RWPE2 (cell line): ENCODE measurements around the gene PXT1.
"Not testable (repeated sequence)": the region's sequence is repeated elsewhere in the genome, so short reads cannot be mapped to it uniquely, and the experiment has no call there.

Experiments
- ATAC-seq: fragments of 200-7000 bp; cut with Tn5 transposase; 3 replicates; pipeline ENCODE4 v1.9.1; 2021; ENCODE audit warnings: low read depth
- DNase-seq: peaks from one replicate; pipeline ENCODE4 v3.0.0-alpha.2; 2020; ENCODE audit warnings: low spot score
- H3K27ac ChIP-seq: fragments of 450-650 bp; 2 replicates; pipeline ENCODE4 v1.5.1; 2017; ENCODE audit warnings: mild to moderate bottlenecking; ENCODE audit not compliant: poor library complexity, severe bottlenecking
- H3K27me3 ChIP-seq: fragments of 250-450 bp; sonication (Bioruptor Pico); 2 replicates; pipeline ENCODE4 v1.5.1; 2021; ENCODE audit warnings: mild to moderate bottlenecking, moderate library complexity; ENCODE audit not compliant: insufficient read depth, poor library complexity, severe bottlenecking
- H3K36me3 ChIP-seq: fragments of 250-450 bp; sonication (Bioruptor Pico); 2 replicates; pipeline ENCODE4 v1.5.1; 2020; ENCODE audit warnings: low read depth, mild to moderate bottlenecking, moderate library complexity
- H3K4me1 ChIP-seq: fragments of 250-450 bp; sonication (Bioruptor Pico); 2 replicates; pipeline ENCODE4 v1.5.1; 2021; ENCODE audit warnings: mild to moderate bottlenecking, moderate library complexity; ENCODE audit not compliant: insufficient read depth, poor library complexity, severe bottlenecking
- H3K4me3 ChIP-seq: fragments of 250-450 bp; sonication (Bioruptor Pico); 2 replicates; pipeline ENCODE4 v1.5.1; 2021; ENCODE audit warnings: mild to moderate bottlenecking, moderate library complexity; ENCODE audit not compliant: severe bottlenecking
- H3K9me3 ChIP-seq: fragments of 250-450 bp; sonication (Bioruptor Pico); 2 replicates; pipeline ENCODE4 v1.5.1; 2021; ENCODE audit warnings: mild to moderate bottlenecking, moderate library complexity; ENCODE audit not compliant: severe bottlenecking
- TF ChIP-seq, protein P1 (sequence below): fragments of 450-650 bp; IDR thresholded peaks from one replicate; pipeline ENCODE4 v1.5.1; 2017; ENCODE audit warnings: mild to moderate bottlenecking, moderate library complexity; ENCODE audit not compliant: poor library complexity, severe bottlenecking

The PXT1 gene

DNA sequence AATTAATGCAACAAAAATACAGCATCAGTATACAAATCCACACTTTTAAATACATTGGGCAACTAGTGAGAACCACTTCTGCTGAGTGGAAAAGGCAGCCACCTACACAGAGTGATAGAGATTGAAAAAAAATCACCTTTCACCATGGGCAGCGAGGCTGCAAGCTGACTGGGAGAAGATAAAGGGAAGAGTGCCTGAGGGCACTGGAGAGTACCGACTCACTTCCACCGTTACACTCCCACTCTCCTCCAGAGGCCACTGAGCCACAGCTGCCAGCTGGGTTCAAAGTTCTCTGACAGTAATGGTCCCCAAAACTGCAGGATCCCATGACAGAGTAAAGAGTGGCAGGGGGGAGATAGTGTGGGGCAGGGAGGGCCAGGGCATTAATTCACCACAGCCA is 24.1 kb downstream of the PXT1 start:
- H3K27me3 ChIP-seq = no peaks in the 10 kb centered on the region
- H3K4me3 ChIP-seq = no peak overlapping the region
- no peaks in the 10 kb centered on the region for H3K9me3 ChIP-seq
- DNase-seq (no peak), ATAC-seq (no peak)
- peaks cover 21% of the 10 kb centered on the region for H3K4me1 ChIP-seq
- peak overlapping the region; percentile 46 for H3K27ac ChIP-seq
- TF ChIP-seq, protein P1, sequence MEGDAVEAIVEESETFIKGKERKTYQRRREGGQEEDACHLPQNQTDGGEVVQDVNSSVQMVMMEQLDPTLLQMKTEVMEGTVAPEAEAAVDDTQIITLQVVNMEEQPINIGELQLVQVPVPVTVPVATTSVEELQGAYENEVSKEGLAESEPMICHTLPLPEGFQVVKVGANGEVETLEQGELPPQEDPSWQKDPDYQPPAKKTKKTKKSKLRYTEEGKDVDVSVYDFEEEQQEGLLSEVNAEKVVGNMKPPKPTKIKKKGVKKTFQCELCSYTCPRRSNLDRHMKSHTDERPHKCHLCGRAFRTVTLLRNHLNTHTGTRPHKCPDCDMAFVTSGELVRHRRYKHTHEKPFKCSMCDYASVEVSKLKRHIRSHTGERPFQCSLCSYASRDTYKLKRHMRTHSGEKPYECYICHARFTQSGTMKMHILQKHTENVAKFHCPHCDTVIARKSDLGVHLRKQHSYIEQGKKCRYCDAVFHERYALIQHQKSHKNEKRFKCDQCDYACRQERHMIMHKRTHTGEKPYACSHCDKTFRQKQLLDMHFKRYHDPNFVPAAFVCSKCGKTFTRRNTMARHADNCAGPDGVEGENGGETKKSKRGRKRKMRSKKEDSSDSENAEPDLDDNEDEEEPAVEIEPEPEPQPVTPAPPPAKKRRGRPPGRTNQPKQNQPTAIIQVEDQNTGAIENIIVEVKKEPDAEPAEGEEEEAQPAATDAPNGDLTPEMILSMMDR = no peak
- no peaks in the 10 kb centered on the region for H3K36me3 ChIP-seq

DNA sequence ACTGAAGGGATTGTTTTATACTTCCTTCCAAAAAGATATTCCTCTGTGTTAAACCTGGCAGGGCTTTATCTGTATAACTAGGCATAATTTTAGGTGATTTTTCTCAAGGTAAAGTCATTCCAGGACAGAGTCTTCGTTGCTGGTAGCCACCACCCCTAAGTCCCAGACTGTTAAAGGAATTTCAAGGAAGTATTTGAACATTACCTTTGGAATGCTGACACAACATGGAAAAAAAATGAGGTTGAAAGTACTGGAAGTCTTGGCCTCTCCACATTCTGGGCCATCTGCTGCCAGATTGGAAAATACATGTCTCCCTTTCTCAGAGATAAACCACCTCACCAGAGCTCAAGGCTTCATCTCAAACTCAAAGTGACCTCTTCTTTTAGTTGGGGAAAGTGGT is 28.2 kb downstream of the PXT1 start:
- Histone ChIP-seq H3K27me3 (no peaks in the 10 kb centered on the region), H3K4me1 (peaks cover 11% of the 10 kb centered on the region), H3K36me3 (no peaks in the 10 kb centered on the region), H3K27ac (no peak overlapping the region), H3K9me3 (no peaks in the 10 kb centered on the region), H3K4me3 (no peak overlapping the region)
- ATAC-seq (no peak), DNase-seq (no peak)
- TF ChIP-seq, protein P1 = no peak

DNA sequence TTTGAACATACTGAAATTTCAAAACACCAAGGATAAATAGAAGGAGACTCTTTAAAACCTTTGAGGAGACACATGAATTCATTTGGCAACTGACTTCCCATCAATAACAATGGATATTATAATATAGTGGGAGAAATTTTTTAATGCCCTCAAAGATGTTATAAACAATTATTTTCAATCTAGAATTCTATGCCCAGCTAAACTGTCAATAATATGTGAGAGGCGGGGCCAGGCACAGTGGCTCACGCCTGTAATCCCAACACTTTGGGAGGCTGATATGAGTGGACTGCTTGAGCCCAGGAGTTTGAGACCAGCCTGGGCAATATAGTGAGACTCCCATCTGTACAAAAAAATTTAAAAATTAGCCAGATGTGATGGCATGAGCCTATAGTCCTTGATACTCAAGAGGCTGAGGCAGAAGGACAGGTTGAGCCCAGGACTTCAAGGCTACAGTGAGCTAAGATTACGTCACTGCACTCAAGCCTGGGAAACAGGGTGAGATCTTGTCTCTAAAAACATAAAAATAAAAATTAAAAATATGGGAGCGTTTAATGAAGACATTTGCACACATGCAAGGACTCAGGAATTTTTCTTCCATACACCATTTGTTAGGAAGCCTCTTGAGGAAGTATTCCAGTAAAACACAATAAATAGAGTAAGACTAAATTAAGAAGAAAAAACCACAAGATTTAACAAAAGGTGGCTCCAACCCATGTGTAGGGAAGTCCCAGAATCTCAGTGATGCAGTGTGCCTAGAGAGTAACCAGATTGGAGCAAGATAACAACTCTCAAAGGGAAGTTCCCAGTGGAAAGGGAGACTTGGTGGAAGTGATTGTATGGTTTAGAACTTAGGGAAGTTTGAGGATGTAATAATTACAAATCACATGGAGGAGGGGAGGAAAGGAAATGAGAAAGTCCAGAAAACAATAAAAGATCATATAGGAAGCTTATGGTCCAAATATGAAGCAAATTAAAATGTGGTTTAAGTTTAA is 28.9 kb downstream of the PXT1 start:
- Histone ChIP-seq H3K4me3 (no peak overlapping the region), H3K27ac (no peak overlapping the region), H3K27me3 (no peaks in the 10 kb centered on the region), H3K36me3 (no peaks in the 10 kb centered on the region), H3K4me1 (peaks cover 4% of the 10 kb centered on the region), H3K9me3 (no peaks in the 10 kb centered on the region)
- ATAC-seq (no peak), DNase-seq (no peak)
- TF ChIP-seq, protein P1 = no peak

DNA sequence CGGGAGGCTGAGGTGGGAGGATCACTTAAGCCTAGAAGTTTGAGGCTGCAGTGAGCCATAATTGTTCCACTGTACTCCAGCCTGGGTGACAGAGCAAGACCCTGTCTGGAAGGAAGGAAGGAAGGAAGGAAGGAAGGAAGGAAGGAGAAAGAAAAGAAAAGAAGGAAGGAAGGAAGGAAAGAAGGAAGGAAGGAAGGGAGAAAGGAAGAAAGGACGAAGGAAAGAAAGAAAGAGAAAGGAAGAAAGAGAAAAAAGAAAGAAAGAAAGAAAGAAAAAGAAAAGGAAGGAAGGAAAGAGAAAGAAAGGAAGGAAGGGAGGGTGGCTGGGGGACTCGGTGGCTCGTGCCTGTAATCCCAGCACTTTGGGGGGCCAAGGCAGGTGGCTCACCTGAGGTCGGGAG is 32.9 kb downstream of the PXT1 start:
- not testable (repeated sequence) for H3K4me1 ChIP-seq, H3K4me3 ChIP-seq, H3K27ac ChIP-seq, ATAC-seq, H3K36me3 ChIP-seq, DNase-seq, H3K27me3 ChIP-seq, H3K9me3 ChIP-seq

DNA sequence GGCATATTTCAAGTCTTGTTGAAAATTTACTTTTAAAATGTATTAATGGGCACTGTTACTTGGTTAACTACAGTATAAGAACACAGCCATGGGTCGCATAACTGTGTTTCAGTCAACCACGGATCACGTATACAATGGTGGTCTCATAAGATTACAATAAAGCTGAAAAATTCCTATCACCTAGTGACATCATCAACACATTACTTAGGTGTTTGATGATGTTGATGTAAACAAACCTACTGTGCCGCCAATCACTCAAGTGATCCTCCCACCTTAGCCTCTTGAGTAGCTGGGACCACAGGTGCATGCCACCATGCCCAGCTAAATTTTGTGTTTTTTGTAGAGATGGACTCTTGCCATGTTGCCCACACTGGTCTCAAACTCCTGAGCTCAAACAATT is 38.5 kb downstream of the PXT1 start:
- H3K36me3 ChIP-seq = no peaks in the 10 kb centered on the region
- ATAC-seq (no peak), DNase-seq (no peak)
- H3K9me3 ChIP-seq = no peaks in the 10 kb centered on the region
- H3K4me1 ChIP-seq = no peaks in the 10 kb centered on the region
- H3K4me3 ChIP-seq = no peak overlapping the region
- no peaks in the 10 kb centered on the region for H3K27me3 ChIP-seq
- TF ChIP-seq, protein P1 = no peak
- H3K27ac ChIP-seq = no peak overlapping the region
